HG03095 (cell line): ENCODE results near the gene CTSW.

Experiments used
- ATAC-seq: cut with Tn5 transposase; IDR thresholded peaks from one replicate; pipeline ENCODE4 v1.9.1; 2021; ENCODE audit warnings: moderate library complexity; ENCODE audit not compliant: unreplicated experiment

The CTSW gene

GRCh38 chr11:65898656-65899355, 19.2 kb downstream of the CTSW start:
- ATAC-seq: no peak

GRCh38 chr11:65899356-65900124, 19.9 kb downstream of the CTSW start:
- ATAC-seq: peak; percentile 12

GRCh38 chr11:65900125-65900898, 20.7 kb downstream of the CTSW start, which contains the start of gene FOSL1:
Gene FOSL1 (minus strand): TSS chr11:65900388. CDS start chr11:65900339, 49 bp downstream.
- ATAC-seq: peak; percentile 64

- no peak for ATAC-seq
Observed at GRCh38 chr11:65900899-65901180, 21.2 kb downstream of the CTSW start.

- ATAC-seq: no peak
Observed at GRCh38 chr11:65903068-65903481, 23.4 kb downstream of the CTSW start.

- ATAC-seq: no peak
Observed at GRCh38 chr11:65903715-65904114, 24.1 kb downstream of the CTSW start.

- no peak for ATAC-seq
Observed at GRCh38 chr11:65906602-65907001, 27.0 kb downstream of the CTSW start.

GRCh38 chr11:65907878-65908277, 28.2 kb downstream of the CTSW start:
- no peak for ATAC-seq

GRCh38 chr11:65911682-65912568, 32.3 kb downstream of the CTSW start:
- no peak for ATAC-seq

GRCh38 chr11:65912845-65913244, 33.2 kb downstream of the CTSW start:
- no peak for ATAC-seq

- no peak for ATAC-seq
Observed at GRCh38 chr11:65915101-65915820, 35.6 kb downstream of the CTSW start.

- ATAC-seq: no peak
Observed at GRCh38 chr11:65915821-65916251, 36.2 kb downstream of the CTSW start.

- ATAC-seq: no peak
Observed at GRCh38 chr11:65916391-65916790, 36.8 kb downstream of the CTSW start.

GRCh38 chr11:65917077-65917433, 37.4 kb downstream of the CTSW start:
- no peak for ATAC-seq

GRCh38 chr11:65917434-65918210, 38.0 kb downstream of the CTSW start:
- no peak for ATAC-seq

- ATAC-seq: peak; percentile 38
Observed at GRCh38 chr11:65918211-65919140, 38.8 kb downstream of the CTSW start, which contains the start of gene C11orf68. Gene C11orf68 (minus strand): TSS chr11:65919062. CDS start chr11:65919031, 31 bp downstream.

GRCh38 chr11:65919141-65919572, 39.5 kb downstream of the CTSW start, which contains the start of gene DRAP1:
Gene DRAP1 (plus strand): TSS chr11:65919426. CDS start chr11:65919502, 76 bp downstream.
- ATAC-seq: peak; percentile 77
